Body of pancreas (tissue), 4 donors: ENCODE data around the gene PLA2G4C.

ENCODE experiments used
- POLR2A ChIP-seq, 3 donors: fragments of 450-650 bp; IDR thresholded peaks; one replicate each; pipeline ENCODE4 v1.6.1; 2016; ENCODE audit warnings: antibody characterized with exemption in 3 of 3, mild to moderate bottlenecking in 2 of 3
- TF ChIP-seq, protein P1 (sequence below), 7 experiments: fragments of 450-650 bp in 4 of 7; fragments of 200-600 bp in 3 of 7; sonication (generic) in 3 of 7; IDR thresholded peaks; one replicate each; pipeline ENCODE4 v1.5.1; 2016 to 2019; ENCODE audit warnings: antibody characterized with exemption in 7 of 7

DNA sequence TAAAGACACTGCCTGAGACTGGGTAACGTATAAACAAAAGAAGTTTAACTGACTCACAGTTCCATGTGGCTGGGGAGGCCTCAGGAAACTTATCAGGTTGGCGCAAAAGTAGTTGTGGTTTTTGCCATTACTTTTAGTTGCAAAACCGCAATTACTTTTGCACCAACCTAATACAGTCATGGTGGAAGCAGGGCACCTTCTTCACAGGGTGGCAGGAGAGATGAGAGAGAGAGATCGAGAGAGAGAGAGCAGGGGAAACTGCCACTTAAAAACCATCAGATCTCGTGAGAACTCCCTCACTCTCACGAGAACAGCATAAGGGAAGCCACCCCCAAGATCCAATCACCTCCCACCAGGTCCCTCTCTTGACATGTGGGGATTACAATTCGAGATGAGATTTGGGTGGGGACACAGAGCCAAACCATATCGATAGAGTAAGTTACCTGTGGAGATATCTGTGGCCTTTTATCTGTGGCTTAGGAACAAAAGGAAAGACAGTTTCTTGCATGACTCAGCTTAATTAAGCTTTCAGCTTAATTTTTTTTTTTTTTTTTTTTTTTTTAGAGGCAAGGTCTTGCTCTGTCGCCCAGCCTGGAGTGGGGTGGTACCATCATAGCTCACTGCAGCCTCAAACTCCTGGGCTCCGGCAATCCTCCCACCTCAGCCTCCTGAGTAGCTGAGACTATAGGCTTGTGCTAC lies 59.1 kb downstream of the PLA2G4C start:
- TF ChIP-seq, protein P1, sequence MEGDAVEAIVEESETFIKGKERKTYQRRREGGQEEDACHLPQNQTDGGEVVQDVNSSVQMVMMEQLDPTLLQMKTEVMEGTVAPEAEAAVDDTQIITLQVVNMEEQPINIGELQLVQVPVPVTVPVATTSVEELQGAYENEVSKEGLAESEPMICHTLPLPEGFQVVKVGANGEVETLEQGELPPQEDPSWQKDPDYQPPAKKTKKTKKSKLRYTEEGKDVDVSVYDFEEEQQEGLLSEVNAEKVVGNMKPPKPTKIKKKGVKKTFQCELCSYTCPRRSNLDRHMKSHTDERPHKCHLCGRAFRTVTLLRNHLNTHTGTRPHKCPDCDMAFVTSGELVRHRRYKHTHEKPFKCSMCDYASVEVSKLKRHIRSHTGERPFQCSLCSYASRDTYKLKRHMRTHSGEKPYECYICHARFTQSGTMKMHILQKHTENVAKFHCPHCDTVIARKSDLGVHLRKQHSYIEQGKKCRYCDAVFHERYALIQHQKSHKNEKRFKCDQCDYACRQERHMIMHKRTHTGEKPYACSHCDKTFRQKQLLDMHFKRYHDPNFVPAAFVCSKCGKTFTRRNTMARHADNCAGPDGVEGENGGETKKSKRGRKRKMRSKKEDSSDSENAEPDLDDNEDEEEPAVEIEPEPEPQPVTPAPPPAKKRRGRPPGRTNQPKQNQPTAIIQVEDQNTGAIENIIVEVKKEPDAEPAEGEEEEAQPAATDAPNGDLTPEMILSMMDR (IDR thresholded peaks at IDR 0.05) = no peak
- TF ChIP-seq POLR2A (IDR thresholded peaks at IDR 0.05) = no peak
